ENCODE data around the gene CIB4. TPM values are rescaled to one million over a fixed set of nuclear protein-coding genes. Genes with fewer than 3 reads are reported as not detected.

Gene CIB4
- total RNA-seq, 1 donor from 2014 or later = not detected

DNA sequence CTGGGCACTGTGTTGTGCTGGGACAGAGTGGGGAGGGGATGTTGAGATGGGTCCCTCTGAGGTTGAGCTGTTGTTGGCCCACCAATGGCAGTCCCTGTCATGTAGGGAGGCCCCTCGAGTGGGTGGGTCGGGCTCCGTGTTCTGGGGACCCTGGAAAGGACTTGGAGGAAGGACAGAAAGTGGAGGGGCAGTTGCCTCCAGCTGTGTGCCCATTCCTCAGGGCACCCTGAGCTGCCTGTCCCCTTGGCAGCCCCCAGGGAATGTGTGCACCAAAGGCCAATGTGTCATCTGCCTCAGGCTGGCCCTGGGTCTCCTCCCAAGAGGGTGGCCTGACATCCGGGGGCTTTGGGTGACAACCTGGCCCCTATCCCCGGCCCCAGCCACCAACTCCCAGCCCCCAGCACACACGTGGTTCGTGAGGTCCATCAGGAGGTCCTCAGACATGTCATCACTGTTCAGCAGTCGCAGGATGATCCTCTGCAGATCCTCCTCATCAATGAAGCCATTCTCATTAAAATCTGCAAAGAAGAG is 57.7 kb downstream of the CIB4 start:
- H3K4me3 ChIP-seq (ENCODE audit: low read depth, low read length) = no peak overlapping the region
- H3K36me3 ChIP-seq (ENCODE audit: control insufficient read depth, insufficient read depth, low read length) = no peaks in the 10 kb centered on the region
- no peak for DNase-seq (ENCODE audit: low read depth)
- TF ChIP-seq, protein P1, sequence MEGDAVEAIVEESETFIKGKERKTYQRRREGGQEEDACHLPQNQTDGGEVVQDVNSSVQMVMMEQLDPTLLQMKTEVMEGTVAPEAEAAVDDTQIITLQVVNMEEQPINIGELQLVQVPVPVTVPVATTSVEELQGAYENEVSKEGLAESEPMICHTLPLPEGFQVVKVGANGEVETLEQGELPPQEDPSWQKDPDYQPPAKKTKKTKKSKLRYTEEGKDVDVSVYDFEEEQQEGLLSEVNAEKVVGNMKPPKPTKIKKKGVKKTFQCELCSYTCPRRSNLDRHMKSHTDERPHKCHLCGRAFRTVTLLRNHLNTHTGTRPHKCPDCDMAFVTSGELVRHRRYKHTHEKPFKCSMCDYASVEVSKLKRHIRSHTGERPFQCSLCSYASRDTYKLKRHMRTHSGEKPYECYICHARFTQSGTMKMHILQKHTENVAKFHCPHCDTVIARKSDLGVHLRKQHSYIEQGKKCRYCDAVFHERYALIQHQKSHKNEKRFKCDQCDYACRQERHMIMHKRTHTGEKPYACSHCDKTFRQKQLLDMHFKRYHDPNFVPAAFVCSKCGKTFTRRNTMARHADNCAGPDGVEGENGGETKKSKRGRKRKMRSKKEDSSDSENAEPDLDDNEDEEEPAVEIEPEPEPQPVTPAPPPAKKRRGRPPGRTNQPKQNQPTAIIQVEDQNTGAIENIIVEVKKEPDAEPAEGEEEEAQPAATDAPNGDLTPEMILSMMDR (IDR thresholded peaks at IDR 0.05; ENCODE audit: insufficient read depth, low read length, poor library complexity, severe bottlenecking) = no peak
- peaks cover 57% of the 10 kb centered on the region for H3K27me3 ChIP-seq (ENCODE audit: control insufficient read depth, insufficient read depth, low read length)

DNA sequence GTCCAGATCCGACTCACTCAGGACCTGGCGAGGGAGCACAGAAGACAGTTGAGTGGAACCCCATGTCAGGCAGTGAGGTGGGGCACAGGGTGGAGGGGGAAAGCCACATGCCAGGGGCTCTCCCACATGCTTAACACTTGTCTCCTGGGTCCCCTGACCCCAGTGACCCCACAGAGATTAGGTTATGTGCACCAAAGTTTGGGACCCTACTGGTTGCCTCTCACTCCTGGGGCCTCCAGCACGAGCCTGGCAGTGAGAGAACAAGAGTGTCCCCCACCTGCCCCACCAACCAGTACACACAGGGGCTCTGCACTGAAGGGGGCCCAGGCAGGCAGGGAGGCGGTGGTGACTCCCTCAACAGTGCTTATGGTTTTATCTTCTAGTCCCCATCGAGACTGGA is 58.3 kb downstream of the CIB4 start:
- Histone ChIP-seq H3K36me3 (ENCODE audit: control insufficient read depth, insufficient read depth, low read length) (no peaks in the 10 kb centered on the region), H3K4me3 (ENCODE audit: low read depth, low read length) (no peak overlapping the region), H3K27me3 (ENCODE audit: control insufficient read depth, insufficient read depth, low read length) (peaks cover 56% of the 10 kb centered on the region)
- no peak for DNase-seq (ENCODE audit: low read depth)
- TF ChIP-seq, protein P1 (IDR thresholded peaks at IDR 0.05; ENCODE audit: insufficient read depth, low read length, poor library complexity, severe bottlenecking) = no peak

DNA sequence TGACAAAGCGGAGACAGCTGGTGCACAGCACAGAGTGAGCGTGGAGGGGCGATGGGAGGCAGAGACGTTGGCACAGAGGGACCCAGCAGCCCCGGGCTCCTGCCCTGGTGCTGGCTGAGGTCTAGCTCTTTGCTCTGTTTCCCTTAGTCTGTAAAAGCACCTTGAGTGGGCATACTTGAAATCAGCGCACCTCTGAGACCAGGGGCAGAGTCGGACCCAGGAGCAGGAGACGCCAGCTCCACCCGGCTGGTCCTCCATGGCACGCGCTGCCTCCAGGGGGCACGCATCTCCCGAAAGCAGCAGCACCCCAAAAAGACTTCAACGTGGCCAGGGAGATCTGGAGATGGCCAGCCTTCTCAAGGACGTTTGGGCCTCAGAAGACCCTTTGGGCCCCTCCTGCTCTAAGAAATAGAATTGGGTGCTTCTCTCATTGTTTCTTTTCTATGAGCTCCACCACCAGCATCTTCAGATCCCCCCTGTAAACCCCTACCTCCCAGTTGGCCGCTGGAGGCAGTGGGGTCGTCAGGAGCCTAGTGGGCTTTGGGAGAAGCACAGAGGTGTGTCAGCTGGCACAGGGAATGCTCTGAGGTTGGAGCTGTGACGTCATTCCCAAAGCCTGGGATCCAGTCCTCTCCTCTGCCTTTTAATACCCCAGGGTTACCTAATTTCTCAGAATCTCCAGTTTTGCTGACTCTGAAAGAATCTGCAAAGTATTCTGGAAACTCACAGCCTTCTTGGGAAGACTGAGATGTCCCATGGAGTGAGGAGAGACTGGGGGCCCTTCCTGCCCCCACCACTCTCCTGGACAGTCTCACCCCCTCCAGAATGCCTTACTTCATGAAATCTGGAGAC is 58.9 kb downstream of the CIB4 start:
- TF ChIP-seq, protein P1 (IDR thresholded peaks at IDR 0.05; ENCODE audit: insufficient read depth, low read length, poor library complexity, severe bottlenecking) = no peak
- H3K36me3 ChIP-seq (ENCODE audit: control insufficient read depth, insufficient read depth, low read length) = no peaks in the 10 kb centered on the region
- no peak for DNase-seq (ENCODE audit: low read depth)
- H3K27me3 ChIP-seq (ENCODE audit: control insufficient read depth, insufficient read depth, low read length) = peaks cover 58% of the 10 kb centered on the region
- H3K4me3 ChIP-seq (ENCODE audit: low read depth, low read length) = no peak overlapping the region

DNA sequence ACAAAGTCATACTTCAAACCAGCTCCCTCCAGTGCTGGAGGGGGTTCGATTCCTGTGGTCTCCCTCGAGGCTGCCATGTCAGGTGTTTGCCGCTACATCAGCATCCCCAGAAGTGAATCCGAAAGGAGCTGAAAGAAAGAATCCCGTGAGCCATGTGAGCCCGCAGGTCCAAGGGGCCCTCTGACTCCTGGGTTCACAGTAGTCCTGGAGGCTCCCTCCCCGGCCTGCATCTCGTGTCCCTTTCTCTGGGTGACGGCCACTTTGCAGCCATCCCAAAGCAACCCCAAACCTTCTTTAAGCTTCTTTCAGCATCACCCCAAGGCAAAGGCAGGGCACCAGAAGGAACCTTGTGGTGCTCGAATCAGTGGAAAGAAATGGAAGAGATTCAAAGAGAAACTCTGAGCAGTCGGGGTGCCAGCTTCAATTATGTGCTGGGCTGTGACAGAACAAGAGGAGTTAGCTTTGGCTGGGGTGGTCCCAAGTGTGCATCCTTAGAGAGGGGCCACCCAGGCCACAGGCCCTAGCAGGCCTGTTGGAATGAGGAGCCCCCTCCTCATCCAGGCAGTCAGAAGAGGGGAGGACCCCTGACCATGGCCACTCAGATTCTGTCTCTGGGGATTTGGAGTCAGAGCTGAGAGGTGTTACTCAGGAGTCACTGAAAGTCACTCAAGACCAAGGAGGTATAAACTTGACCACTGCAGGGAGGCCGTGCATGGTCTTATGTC is 59.7 kb downstream of the CIB4 start:
- no peak for DNase-seq (ENCODE audit: low read depth)
- TF ChIP-seq, protein P1 (IDR thresholded peaks at IDR 0.05; ENCODE audit: insufficient read depth, low read length, poor library complexity, severe bottlenecking) = no peak
- peaks cover 55% of the 10 kb centered on the region for H3K27me3 ChIP-seq (ENCODE audit: control insufficient read depth, insufficient read depth, low read length)
- no peaks in the 10 kb centered on the region for H3K36me3 ChIP-seq (ENCODE audit: control insufficient read depth, insufficient read depth, low read length)
- H3K4me3 ChIP-seq (ENCODE audit: low read depth, low read length) = no peak overlapping the region

DNA sequence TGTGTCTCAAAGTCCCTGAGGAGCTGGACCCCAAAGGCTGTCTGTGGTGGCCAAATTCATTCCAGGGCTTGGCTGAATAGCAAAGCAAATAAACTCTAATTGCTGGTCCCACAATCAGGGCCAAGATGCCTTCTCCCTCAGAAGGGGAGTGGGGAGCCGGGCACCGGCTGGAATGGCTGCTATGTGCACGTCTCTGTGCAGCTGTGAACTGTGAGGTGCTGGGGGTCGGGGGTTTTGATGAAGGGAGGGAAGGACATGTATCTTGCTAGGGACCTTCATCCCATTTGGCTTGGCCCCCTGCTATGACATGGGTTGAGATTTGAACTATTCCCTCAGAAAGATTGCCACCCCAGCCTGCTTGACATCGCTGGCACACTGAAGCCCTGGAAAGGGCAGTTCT is 60.4 kb downstream of the CIB4 start:
- DNase-seq (ENCODE audit: low read depth) = no peak
- Histone ChIP-seq H3K4me3 (ENCODE audit: low read depth, low read length) (no peak overlapping the region), H3K27me3 (ENCODE audit: control insufficient read depth, insufficient read depth, low read length) (peaks cover 48% of the 10 kb centered on the region), H3K36me3 (ENCODE audit: control insufficient read depth, insufficient read depth, low read length) (no peaks in the 10 kb centered on the region)
- TF ChIP-seq, protein P1 (IDR thresholded peaks at IDR 0.05; ENCODE audit: insufficient read depth, low read length, poor library complexity, severe bottlenecking) = no peak
